Measurements from ENCODE around the gene GGT1.
A peak's percentile ranks its signal among the peaks of the same experiment; 100 is the strongest.
"Not testable (repeated sequence)": the region's sequence is repeated elsewhere in the genome, so short reads cannot be mapped to it uniquely, and the experiment has no call there.

The GGT1 gene

GRCh38 chr22:24633231-24634023 lies 30.4 kb downstream of the GGT1 start:
- ATAC-seq; H3K4me3 Mint-ChIP-seq; H3K36me3 Mint-ChIP-seq; H3K9me3 Mint-ChIP-seq; DNase-seq (ENCODE audit: low spot score in 2 of 2): not testable (repeated sequence)
- H3K27ac Mint-ChIP-seq, result peak overlapping the region; percentile 3
- H3K4me1 Mint-ChIP-seq, result peaks cover 16% of the 10 kb centered on the region

- DNase-seq (ENCODE audit: low spot score in 2 of 2); H3K27ac Mint-ChIP-seq; H3K9me3 Mint-ChIP-seq; ATAC-seq; H3K36me3 Mint-ChIP-seq: not testable (repeated sequence)
- Mint-ChIP-seq H3K4me1 (peaks cover 16% of the 10 kb centered on the region), H3K4me3 (peak overlapping the region; percentile 20)
These were observed 31.9 kb downstream of the GGT1 start for GRCh38 chr22:24634776-24635389.

- H3K9me3 Mint-ChIP-seq; H3K27ac Mint-ChIP-seq; H3K36me3 Mint-ChIP-seq; DNase-seq (ENCODE audit: low spot score in 2 of 2); H3K4me3 Mint-ChIP-seq; ATAC-seq: not testable (repeated sequence)
- H3K4me1 Mint-ChIP-seq, result peaks cover 16% of the 10 kb centered on the region
These were observed 33.5 kb downstream of the GGT1 start for GRCh38 chr22:24636513-24636912.

- not testable (repeated sequence) for H3K27ac Mint-ChIP-seq; H3K4me1 Mint-ChIP-seq; H3K36me3 Mint-ChIP-seq; H3K4me3 Mint-ChIP-seq; DNase-seq (ENCODE audit: low spot score in 2 of 2); ATAC-seq; H3K9me3 Mint-ChIP-seq
These were observed 39.3 kb downstream of the GGT1 start for GRCh38 chr22:24642307-24642706.

- not testable (repeated sequence) for ATAC-seq; H3K36me3 Mint-ChIP-seq; H3K9me3 Mint-ChIP-seq; H3K4me3 Mint-ChIP-seq; DNase-seq (ENCODE audit: low spot score in 2 of 2); H3K27ac Mint-ChIP-seq; H3K4me1 Mint-ChIP-seq
These were observed 41.4 kb downstream of the GGT1 start for GRCh38 chr22:24644409-24644808.

- H3K27ac Mint-ChIP-seq; DNase-seq (ENCODE audit: low spot score in 2 of 2); H3K4me1 Mint-ChIP-seq; H3K4me3 Mint-ChIP-seq; H3K9me3 Mint-ChIP-seq; ATAC-seq; H3K36me3 Mint-ChIP-seq: not testable (repeated sequence)
These were observed 42.7 kb downstream of the GGT1 start for GRCh38 chr22:24645408-24646399.

GRCh38 chr22:24646756-24647155 lies 43.8 kb downstream of the GGT1 start:
- not testable (repeated sequence) for H3K9me3 Mint-ChIP-seq; DNase-seq (ENCODE audit: low spot score in 2 of 2); ATAC-seq; H3K27ac Mint-ChIP-seq; H3K4me1 Mint-ChIP-seq; H3K4me3 Mint-ChIP-seq; H3K36me3 Mint-ChIP-seq

GRCh38 chr22:24649371-24649770 lies 46.4 kb downstream of the GGT1 start:
- ATAC-seq; H3K36me3 Mint-ChIP-seq; H3K4me1 Mint-ChIP-seq; DNase-seq (ENCODE audit: low spot score in 2 of 2); H3K4me3 Mint-ChIP-seq; H3K27ac Mint-ChIP-seq; H3K9me3 Mint-ChIP-seq: not testable (repeated sequence)

- not testable (repeated sequence) for ATAC-seq, H3K27ac Mint-ChIP-seq, H3K4me1 Mint-ChIP-seq, H3K4me3 Mint-ChIP-seq, H3K36me3 Mint-ChIP-seq, H3K9me3 Mint-ChIP-seq
- peak; percentile 49 to 79 for DNase-seq (ENCODE audit: low spot score in 2 of 2)
These were observed 47.9 kb downstream of the GGT1 start for GRCh38 chr22:24650884-24651283.

- not testable (repeated sequence) for H3K4me1 Mint-ChIP-seq
These were observed 62.4 kb downstream of the GGT1 start for GRCh38 chr22:24665395-24665794.

GRCh38 chr22:24667904-24668303 lies 64.9 kb downstream of the GGT1 start:
- peak overlapping the region; percentile 54 for H3K27ac Mint-ChIP-seq
- not testable (repeated sequence) for DNase-seq (ENCODE audit: low spot score in 2 of 2); H3K4me1 Mint-ChIP-seq; H3K4me3 Mint-ChIP-seq; H3K36me3 Mint-ChIP-seq; H3K9me3 Mint-ChIP-seq; ATAC-seq

More at GRCh38 chr22:24665395-24665794, 62.4 kb downstream of the GGT1 start:
- H3K27ac Mint-ChIP-seq; H3K9me3 Mint-ChIP-seq; ATAC-seq; H3K4me3 Mint-ChIP-seq; H3K36me3 Mint-ChIP-seq; DNase-seq (ENCODE audit: low spot score in 2 of 2): not testable (repeated sequence)

GRCh38 chr22:24672532-24672931 lies 69.5 kb downstream of the GGT1 start:
- H3K4me3 Mint-ChIP-seq; H3K27ac Mint-ChIP-seq; H3K4me1 Mint-ChIP-seq; H3K9me3 Mint-ChIP-seq; H3K36me3 Mint-ChIP-seq; ATAC-seq; DNase-seq (ENCODE audit: low spot score in 2 of 2): not testable (repeated sequence)
